Activated CD4-positive, alpha-beta T cell treated with anti-CD3 and anti-CD28 coated beads, Interleukin-2, amount 10 ng/mL, durations not matched to agents 24 days and 14 days (primary cell): ENCODE results near the gene LHFPL3. TPM values are rescaled to one million over a fixed set of nuclear protein-coding genes. Genes with fewer than 3 reads are reported as not detected.

Source experiments
- DNase-seq: peaks from one replicate; pipeline ENCODE4 v3.0.0; 2022
- H3K27ac Mint-ChIP-seq: one replicate; pipeline ENCODE4 v1.8.0; 2022; ENCODE audit warnings: mild to moderate bottlenecking, mixed read lengths
- H3K27me3 Mint-ChIP-seq: one replicate; pipeline ENCODE4 v1.8.0; 2022; ENCODE audit warnings: mixed read lengths
- H3K36me3 Mint-ChIP-seq: one replicate; pipeline ENCODE4 v1.8.0; 2022; ENCODE audit warnings: low read depth, mild to moderate bottlenecking, mixed read lengths
- H3K4me1 Mint-ChIP-seq: one replicate; pipeline ENCODE4 v1.8.0; 2021; ENCODE audit warnings: mixed read lengths
- H3K4me3 Mint-ChIP-seq: one replicate; pipeline ENCODE4 v1.8.0; 2022; ENCODE audit warnings: mild to moderate bottlenecking, moderate library complexity, mixed read lengths
- H3K9me3 Mint-ChIP-seq: one replicate; pipeline ENCODE4 v1.8.0; 2021; ENCODE audit warnings: mixed read lengths
- intact Hi-C: fragments of 100-400 bp; cut with micrococcal nuclease; formaldehyde crosslinking; loops from one replicate; pipeline ENCODE4 v1.15.1; 2023
- total RNA-seq: library from RNA; stranded (reverse); gene quantifications from 2 replicates; pipeline ENCODE4 v1.2.3, GENCODE V29; 2022

LHFPL3 gene
- total RNA-seq, 1 donor from 2014 or later, result not detected

DNA sequence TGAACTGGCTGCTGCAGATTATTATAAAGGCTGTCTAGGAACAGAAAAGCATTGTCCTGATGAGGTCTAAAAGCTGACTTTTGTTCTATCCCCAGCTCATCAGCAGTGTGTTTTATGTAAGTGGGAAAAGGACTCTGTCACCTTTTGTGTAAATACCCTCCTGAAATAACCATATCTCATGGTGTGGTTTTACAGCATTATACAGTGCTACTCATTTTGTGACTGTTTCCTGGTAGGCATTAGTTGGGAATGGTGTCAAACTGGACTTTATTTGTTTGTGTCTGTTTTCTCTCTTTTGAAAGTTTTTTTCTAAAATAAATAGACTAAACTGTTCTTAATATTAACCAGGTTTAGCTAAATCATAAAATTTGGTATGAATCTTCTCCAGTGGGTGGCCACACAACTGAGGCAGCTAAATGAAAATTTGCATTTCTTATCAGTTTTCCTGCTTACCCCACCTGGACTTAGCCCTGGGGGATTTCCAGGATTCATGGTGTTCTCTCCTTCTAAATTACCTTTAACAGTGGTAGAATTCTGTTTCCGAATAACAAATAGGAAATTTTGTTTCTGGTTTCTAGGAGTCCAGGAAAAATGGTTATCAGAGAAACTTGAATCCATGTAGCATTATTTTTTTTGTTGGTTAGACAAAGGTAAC is 140.9 kb downstream of the LHFPL3 start:
- Mint-ChIP-seq H3K9me3 (no peaks in the 10 kb centered on the region), H3K27me3 (peaks cover 3% of the 10 kb centered on the region), H3K36me3 (no peaks in the 10 kb centered on the region), H3K4me3 (no peak overlapping the region), H3K27ac (no peak overlapping the region), H3K4me1 (no peaks in the 10 kb centered on the region)
- no peak for DNase-seq
- intact Hi-C loops, result no loop called here

GRCh38 chr7:104480529-104480928 is 152.1 kb downstream of the LHFPL3 start:
- no peak overlapping the region for H3K27ac Mint-ChIP-seq
- intact Hi-C loops, result no loop called here
- H3K36me3 Mint-ChIP-seq, result no peaks in the 10 kb centered on the region
- no peaks in the 10 kb centered on the region for H3K9me3 Mint-ChIP-seq
- no peak overlapping the region for H3K4me3 Mint-ChIP-seq
- no peak for DNase-seq
- H3K27me3 Mint-ChIP-seq, result no peaks in the 10 kb centered on the region
- no peaks in the 10 kb centered on the region for H3K4me1 Mint-ChIP-seq

DNA sequence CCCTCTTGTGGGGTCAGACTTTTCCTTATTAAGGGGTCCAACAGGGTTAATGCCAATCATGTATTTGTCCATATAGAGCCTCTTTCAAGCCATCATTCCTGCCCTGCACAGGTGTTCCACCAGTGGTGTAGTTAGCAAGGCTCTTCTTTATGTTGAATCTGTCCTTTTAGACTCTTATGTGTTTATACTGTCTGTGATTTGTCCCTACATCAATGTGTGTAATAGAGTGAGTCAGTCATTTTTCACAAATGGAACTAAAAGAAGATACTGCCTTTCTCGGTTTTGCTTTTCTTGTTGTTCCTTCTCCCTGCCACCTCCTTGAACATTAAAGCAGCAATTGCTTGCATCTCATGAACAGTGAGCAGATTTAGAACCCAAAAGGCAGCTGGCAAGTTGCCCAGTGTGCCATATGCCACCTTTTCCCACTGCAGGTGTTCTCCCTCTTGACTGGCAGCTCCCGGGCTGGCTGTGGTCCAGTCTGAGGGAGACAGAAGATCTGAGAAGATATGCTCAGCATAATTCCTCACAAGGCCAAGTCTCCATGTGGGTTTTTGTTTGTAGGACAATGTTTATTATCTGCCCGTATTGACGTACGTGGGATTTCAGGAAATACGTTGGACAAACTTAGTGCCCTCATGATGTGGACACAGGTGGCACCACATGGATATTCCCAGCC is 154.1 kb downstream of the LHFPL3 start:
- Mint-ChIP-seq H3K27ac (no peak overlapping the region), H3K27me3 (no peaks in the 10 kb centered on the region)
- intact Hi-C loops, result no loop called here

DNA sequence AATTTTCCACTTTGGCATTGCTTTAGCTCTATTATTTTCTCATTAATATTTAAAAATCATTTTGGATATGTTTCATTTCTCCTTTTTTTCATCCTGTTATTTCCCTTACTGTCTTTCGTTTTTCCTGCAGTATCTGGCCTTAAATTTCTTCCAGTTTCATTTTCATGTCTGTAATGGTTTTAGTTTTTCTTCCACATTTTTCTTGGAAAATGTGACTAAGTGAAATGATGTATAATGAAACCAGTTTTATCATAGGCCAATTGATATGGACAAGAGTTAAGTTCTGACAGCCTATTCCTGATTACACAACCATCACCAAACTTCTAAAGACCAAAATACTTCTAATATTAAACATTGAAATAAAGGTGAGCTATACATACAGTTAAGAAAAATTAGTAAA is 158.5 kb downstream of the LHFPL3 start:
- DNase-seq, result no peak
- H3K4me1 Mint-ChIP-seq, result no peaks in the 10 kb centered on the region

More for the DNA sequence above, 154.1 kb downstream of the LHFPL3 start:
- Mint-ChIP-seq H3K9me3 (no peaks in the 10 kb centered on the region), H3K4me1 (no peaks in the 10 kb centered on the region), H3K4me3 (no peak overlapping the region), H3K36me3 (no peaks in the 10 kb centered on the region)
- no peak for DNase-seq

GRCh38 chr7:104487642-104488041 is 159.2 kb downstream of the LHFPL3 start:
- Mint-ChIP-seq H3K4me1 (no peaks in the 10 kb centered on the region), H3K4me3 (no peak overlapping the region), H3K9me3 (no peaks in the 10 kb centered on the region), H3K36me3 (no peaks in the 10 kb centered on the region), H3K27me3 (no peaks in the 10 kb centered on the region), H3K27ac (no peak overlapping the region)
- intact Hi-C loops, result no loop called here
- no peak for DNase-seq

More for the DNA sequence above, 158.5 kb downstream of the LHFPL3 start:
- Mint-ChIP-seq H3K9me3 (no peaks in the 10 kb centered on the region), H3K27me3 (no peaks in the 10 kb centered on the region), H3K4me3 (no peak overlapping the region), H3K27ac (no peak overlapping the region), H3K36me3 (no peaks in the 10 kb centered on the region)
- intact Hi-C loops, result no loop called here

- H3K4me1 Mint-ChIP-seq, result no peaks in the 10 kb centered on the region
- DNase-seq, result no peak
- no peak overlapping the region for H3K4me3 Mint-ChIP-seq
Measured at GRCh38 chr7:104497379-104497967, 169.1 kb downstream of the LHFPL3 start.

GRCh38 chr7:104499975-104500374 is 171.6 kb downstream of the LHFPL3 start:
- Mint-ChIP-seq H3K9me3 (no peaks in the 10 kb centered on the region), H3K4me1 (no peaks in the 10 kb centered on the region), H3K27me3 (no peaks in the 10 kb centered on the region), H3K27ac (no peak overlapping the region), H3K36me3 (no peaks in the 10 kb centered on the region), H3K4me3 (no peak overlapping the region)
- intact Hi-C loops, result no loop called here
- DNase-seq, result no peak

More at GRCh38 chr7:104497379-104497967, 169.1 kb downstream of the LHFPL3 start:
- H3K9me3 Mint-ChIP-seq, result no peaks in the 10 kb centered on the region
- intact Hi-C loops, result no loop called here
- H3K27ac Mint-ChIP-seq, result no peak overlapping the region
- H3K36me3 Mint-ChIP-seq, result no peaks in the 10 kb centered on the region
- no peaks in the 10 kb centered on the region for H3K27me3 Mint-ChIP-seq

DNA sequence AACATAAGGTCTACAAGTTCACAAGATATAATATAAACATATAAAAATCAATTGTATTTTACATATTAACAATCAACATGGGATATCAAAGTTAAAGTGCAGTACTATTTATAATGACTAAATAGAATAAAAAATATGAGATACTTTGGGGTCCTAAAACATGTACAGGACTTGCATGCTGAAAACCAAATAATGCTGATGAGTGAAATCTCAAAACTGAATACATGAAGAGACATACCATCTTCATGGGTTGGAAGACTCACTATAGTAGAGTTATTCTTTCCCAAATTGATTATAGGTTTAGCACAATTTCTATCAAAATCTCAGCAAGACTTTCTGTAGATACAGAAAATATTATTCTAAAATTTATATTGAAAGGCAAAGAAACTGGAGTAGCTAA is 181.5 kb downstream of the LHFPL3 start:
- Mint-ChIP-seq H3K4me1 (no peaks in the 10 kb centered on the region), H3K4me3 (no peak overlapping the region), H3K36me3 (no peaks in the 10 kb centered on the region), H3K9me3 (no peaks in the 10 kb centered on the region), H3K27ac (no peak overlapping the region), H3K27me3 (no peaks in the 10 kb centered on the region)
- intact Hi-C loops, result no loop called here
- no peak for DNase-seq

GRCh38 chr7:104524853-104525252 is 196.4 kb downstream of the LHFPL3 start:
- no peaks in the 10 kb centered on the region for H3K36me3 Mint-ChIP-seq
- no peaks in the 10 kb centered on the region for H3K9me3 Mint-ChIP-seq
- no peaks in the 10 kb centered on the region for H3K4me1 Mint-ChIP-seq
- no peak overlapping the region for H3K4me3 Mint-ChIP-seq
- H3K27me3 Mint-ChIP-seq, result no peaks in the 10 kb centered on the region
- DNase-seq, result no peak
- intact Hi-C loops, result no loop called here
- H3K27ac Mint-ChIP-seq, result no peak overlapping the region

- no peak overlapping the region for H3K27ac Mint-ChIP-seq
- DNase-seq, result no peak
- H3K4me3 Mint-ChIP-seq, result no peak overlapping the region
- no peaks in the 10 kb centered on the region for H3K36me3 Mint-ChIP-seq
- H3K9me3 Mint-ChIP-seq, result no peaks in the 10 kb centered on the region
- H3K27me3 Mint-ChIP-seq, result no peaks in the 10 kb centered on the region
- no peaks in the 10 kb centered on the region for H3K4me1 Mint-ChIP-seq
- intact Hi-C loops, result no loop called here
Measured at GRCh38 chr7:104528142-104528541, 199.7 kb downstream of the LHFPL3 start.

DNA sequence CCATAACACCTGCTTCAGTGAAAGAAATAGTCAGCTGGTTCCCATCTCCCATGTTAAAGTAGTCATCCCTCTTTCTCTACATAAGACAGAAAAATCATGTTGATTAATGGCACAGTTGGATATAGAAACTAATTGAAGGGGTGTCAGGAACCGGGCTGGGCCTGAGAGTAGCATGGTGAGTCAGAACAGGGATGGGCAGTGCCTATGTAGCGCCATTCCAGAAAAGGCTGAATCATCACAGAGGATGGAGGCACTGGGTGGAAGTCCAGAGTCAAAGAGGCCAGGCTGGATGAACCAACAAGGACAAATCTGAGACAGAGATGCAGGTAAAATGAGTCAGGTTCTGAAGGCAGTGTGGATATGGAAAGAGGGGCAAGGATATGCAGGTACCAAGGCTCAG is 201.2 kb downstream of the LHFPL3 start:
- H3K4me1 Mint-ChIP-seq, result no peaks in the 10 kb centered on the region
- H3K9me3 Mint-ChIP-seq, result no peaks in the 10 kb centered on the region
- no peaks in the 10 kb centered on the region for H3K27me3 Mint-ChIP-seq
- H3K4me3 Mint-ChIP-seq, result no peak overlapping the region
- no peaks in the 10 kb centered on the region for H3K36me3 Mint-ChIP-seq
- H3K27ac Mint-ChIP-seq, result no peak overlapping the region
- DNase-seq, result no peak
- intact Hi-C loops, result no loop called here

GRCh38 chr7:104530251-104530650 is 201.8 kb downstream of the LHFPL3 start:
- H3K9me3 Mint-ChIP-seq, result no peaks in the 10 kb centered on the region
- no peaks in the 10 kb centered on the region for H3K36me3 Mint-ChIP-seq
- DNase-seq, result no peak
- no peak overlapping the region for H3K27ac Mint-ChIP-seq
- H3K27me3 Mint-ChIP-seq, result no peaks in the 10 kb centered on the region
- no peaks in the 10 kb centered on the region for H3K4me1 Mint-ChIP-seq
- intact Hi-C loops, result no loop called here
- H3K4me3 Mint-ChIP-seq, result no peak overlapping the region

- Mint-ChIP-seq H3K36me3 (no peaks in the 10 kb centered on the region), H3K9me3 (no peaks in the 10 kb centered on the region), H3K4me3 (no peak overlapping the region), H3K27me3 (no peaks in the 10 kb centered on the region), H3K4me1 (no peaks in the 10 kb centered on the region), H3K27ac (no peak overlapping the region)
- intact Hi-C loops, result no loop called here
- DNase-seq, result no peak
Measured at GRCh38 chr7:104534149-104534548, 205.7 kb downstream of the LHFPL3 start.

DNA sequence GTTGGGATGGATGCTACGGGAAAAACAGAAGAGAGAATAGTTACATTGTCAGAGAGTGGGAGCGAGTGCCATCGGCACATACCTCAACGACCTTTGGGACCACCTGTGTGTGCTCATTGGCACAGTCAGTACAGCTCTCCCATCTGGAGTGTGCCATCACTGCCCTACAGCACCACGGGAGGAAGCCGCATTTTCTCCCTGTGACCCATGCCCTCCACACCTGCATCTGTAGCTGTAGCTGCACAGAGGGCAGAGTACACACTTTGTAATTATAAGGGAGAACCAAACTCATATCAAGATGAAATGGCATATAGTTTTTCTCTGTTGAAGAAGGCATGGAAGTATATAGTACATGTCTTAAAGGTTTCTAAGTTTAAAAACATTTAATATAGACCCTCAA is 207.4 kb downstream of the LHFPL3 start:
- Mint-ChIP-seq H3K36me3 (no peaks in the 10 kb centered on the region), H3K27ac (no peak overlapping the region), H3K4me3 (no peak overlapping the region), H3K27me3 (no peaks in the 10 kb centered on the region), H3K9me3 (no peaks in the 10 kb centered on the region), H3K4me1 (no peaks in the 10 kb centered on the region)
- intact Hi-C loops, result no loop called here
- DNase-seq, result no peak
